HepG2 (cell line): ENCODE results near the gene SEMA3F. TPM values are rescaled to one million over a fixed set of nuclear protein-coding genes. Genes with fewer than 3 reads are reported as not detected.
A peak's percentile ranks its signal among the peaks of the same experiment; 100 is the strongest.

Experiments
- FOSL1 ChIP-seq: sonication (generic); formaldehyde crosslinking; IDR thresholded peaks from 2 replicates; pipeline ENCODE4 v1.9.0; 2021; ENCODE audit warnings: missing genetic modification reagents, borderline replicate concordance
- GLMP ChIP-seq: sonication (generic); formaldehyde crosslinking; IDR thresholded peaks from 2 replicates; pipeline ENCODE4 v1.9.0; 2021; ENCODE audit warnings: missing genetic modification reagents, mild to moderate bottlenecking, borderline replicate concordance
- HMG20A ChIP-seq: IDR thresholded peaks from 2 replicates; pipeline ENCODE4 v1.6.1; 2016; ENCODE audit warnings: borderline replicate concordance
- MAFF ChIP-seq: IDR thresholded peaks from 2 replicates; pipeline ENCODE4 v1.6.1; 2011; ENCODE audit warnings: low read depth, low read length, improper control_type of control experiment
- NCOR1 ChIP-seq: fragments of 200-600 bp; sonication (generic); IDR thresholded peaks from 2 replicates; pipeline ENCODE4 v1.7.0; 2017; ENCODE audit warnings: antibody characterized with exemption, low read length, borderline replicate concordance
- NFIB ChIP-seq: sonication (generic); formaldehyde crosslinking; IDR thresholded peaks from 2 replicates; pipeline ENCODE4 v1.9.0; 2021; ENCODE audit warnings: missing genetic modification reagents, mild to moderate bottlenecking, borderline replicate concordance
- NR3C1 ChIP-seq: sonication (generic); formaldehyde crosslinking; IDR thresholded peaks from 2 replicates; pipeline ENCODE4 v1.4.0; 2020; ENCODE audit warnings: missing genetic modification reagents
- PAWR ChIP-seq: sonication (generic); formaldehyde crosslinking; IDR thresholded peaks from 2 replicates; pipeline ENCODE4 v1.4.0; 2020; ENCODE audit warnings: missing genetic modification reagents, mild to moderate bottlenecking, borderline replicate concordance
- RNF219 ChIP-seq: sonication (generic); formaldehyde crosslinking; IDR thresholded peaks from 2 replicates; pipeline ENCODE4 v1.5.0; 2020; ENCODE audit warnings: mild to moderate bottlenecking, missing genetic modification reagents
- SIX1 ChIP-seq: sonication (generic); formaldehyde crosslinking; IDR thresholded peaks from 2 replicates; pipeline ENCODE4 v1.4.0; 2020; ENCODE audit warnings: missing genetic modification reagents, borderline replicate concordance
- SOX13 ChIP-seq, 3 experiments: fragments of 450-650 bp in 1 of 3; sonication (generic) in 1 of 3; formaldehyde crosslinking in 1 of 3; IDR thresholded peaks in 2 of 3; conservative IDR thresholded peaks in 1 of 3; 2 replicates each; pipeline versions ENCODE4 v1.5.0 to v1.6.1; 2016 to 2020; ENCODE audit warnings: antibody characterized with exemption in 1 of 3, mild to moderate bottlenecking in 1 of 3, missing compliant biosample characterization in 1 of 3, missing genetic modification reagents in 1 of 3, moderate library complexity in 1 of 3
- SYNCRIP ChIP-seq: fragments of 200-400 bp; formaldehyde crosslinking; IDR thresholded peaks from 2 replicates; pipeline ENCODE4 v1.6.1; 2018; ENCODE audit warnings: mild to moderate bottlenecking, low read depth, low read length; ENCODE audit not compliant: insufficient read depth
- TP53 ChIP-seq: sonication (generic); formaldehyde crosslinking; conservative IDR thresholded peaks from 2 replicates; pipeline ENCODE4 v1.4.0; 2020; ENCODE audit warnings: missing genetic modification reagents
- ZNF101 ChIP-seq: sonication (generic); formaldehyde crosslinking; IDR thresholded peaks from 2 replicates; pipeline ENCODE4 v1.4.0; 2020; ENCODE audit warnings: mild to moderate bottlenecking, low read depth, missing genetic modification reagents, borderline replicate concordance
- ZNF34 ChIP-seq: sonication (generic); formaldehyde crosslinking; IDR thresholded peaks from 2 replicates; pipeline ENCODE4 v1.4.0; 2020; ENCODE audit warnings: mild to moderate bottlenecking, missing genetic modification reagents, borderline replicate concordance
- ZNF496 ChIP-seq: sonication (generic); formaldehyde crosslinking; IDR thresholded peaks from 2 replicates; pipeline ENCODE4 v1.8.1; 2023; ENCODE audit warnings: mild to moderate bottlenecking, moderate library complexity, missing genetic modification reagents; ENCODE audit not compliant: insufficient replicate concordance
- ZNF616 ChIP-seq: sonication (generic); formaldehyde crosslinking; IDR thresholded peaks from 2 replicates; pipeline ENCODE4 v1.5.0; 2020; ENCODE audit warnings: low read depth, mild to moderate bottlenecking, missing genetic modification reagents
- ZNF768 ChIP-seq: sonication (generic); formaldehyde crosslinking; IDR thresholded peaks from 2 replicates; pipeline ENCODE4 v1.4.0; 2020; ENCODE audit warnings: missing genetic modification reagents
- ZNF788 ChIP-seq: sonication (generic); formaldehyde crosslinking; IDR thresholded peaks from 2 replicates; pipeline ENCODE4 v1.5.0; 2020; ENCODE audit warnings: mild to moderate bottlenecking, missing genetic modification reagents, borderline replicate concordance
- polyA plus RNA-seq, 8 experiments: library from polyadenylated mRNA; depleted of rRNA in 3 of 8; stranded (reverse) in 7 of 8; unstranded in 1 of 8; fragments of >200 nt; fragmentation: Illumina TruSeq in 4 of 8; extraction: Trizol in 4 of 8; gene quantifications; 2 replicates each; pipeline versions ENCODE4 v1.2.1 to v1.2.3, GENCODE V29; 2011 to 2016; ENCODE audit warnings: low read depth in 4 of 8, missing spikeins in 1 of 8, mixed read lengths in 1 of 8; ENCODE audit not compliant: insufficient read depth in 1 of 8
- total RNA-seq, 5 experiments: library from RNA; depleted of rRNA; stranded (reverse); fragments of >200 nt; fragmentation: Illumina TruSeq; extraction: Trizol; gene quantifications; 2 replicates each; pipeline ENCODE4 v1.2.3, GENCODE V29; 2016; ENCODE audit warnings: low read depth in 1 of 5
- TF ChIP-seq, protein P1 (sequence below): sonication (generic); formaldehyde crosslinking; IDR thresholded peaks from 2 replicates; pipeline ENCODE4 v1.4.0; 2020; ENCODE audit warnings: mild to moderate bottlenecking, missing genetic modification reagents, borderline replicate concordance

The SEMA3F gene
- total and polyA plus RNA-seq, 2 of the 13 experiments (the other 11 are each of a cell fraction or from before 2014, with no cell fraction given), result 7.6 to 17.2 TPM

DNA sequence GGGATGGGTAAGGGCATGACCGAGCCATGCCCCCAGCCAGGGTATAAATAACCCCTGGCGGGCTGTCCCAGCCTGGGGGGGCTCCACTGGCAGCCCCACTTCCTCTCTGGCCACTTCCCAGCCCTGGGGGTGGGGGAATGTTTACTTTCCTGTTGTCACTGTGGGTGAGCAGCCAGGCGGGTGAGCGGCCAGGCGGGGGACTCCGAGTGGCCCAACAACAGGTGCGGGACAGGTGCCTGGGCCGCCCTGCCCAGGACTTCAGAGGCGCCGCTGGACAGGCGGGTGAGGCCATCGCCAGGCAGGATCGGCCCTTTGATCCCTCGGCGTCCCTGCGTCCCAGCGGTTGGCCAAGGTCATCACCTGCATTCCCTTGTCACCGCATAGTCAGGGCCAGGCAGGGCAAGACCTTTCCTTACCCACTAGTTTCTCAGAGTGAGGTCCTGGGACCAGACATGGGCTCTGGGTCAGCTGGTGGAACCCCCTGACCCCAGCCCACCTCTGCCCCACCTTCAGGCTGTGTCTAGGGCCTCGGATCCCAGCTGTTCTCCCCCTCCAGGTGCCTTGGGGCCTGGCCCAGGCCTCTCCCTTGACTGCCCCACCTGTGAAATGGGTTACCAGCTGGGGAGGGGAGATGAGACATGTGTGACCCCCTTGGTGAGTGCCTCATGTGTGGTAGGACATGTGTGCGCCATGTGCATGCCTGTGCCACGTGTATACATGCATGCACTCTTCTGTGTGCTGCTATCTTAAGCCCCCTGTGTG lies 16.6 kb downstream of the SEMA3F start (continued):
- TF ChIP-seq ZNF34 (CRISPR knock-in tag) (no peak), SIX1 (CRISPR knock-in tag) (peak; percentile 36; the same call in 1 of the 2 replicates), ZNF768 (CRISPR knock-in tag) (peak; percentile 79), FOSL1 (CRISPR knock-in tag) (no peak), TP53 (CRISPR knock-in tag) (no peak; the same call in 1 of the 2 replicates), ZNF616 (0 out of 2 replicates have a peak, but pooled peaks have one; percentile 21), HMG20A (CRISPR knock-in tag) (peak; percentile 99), ZNF788 (CRISPR knock-in tag) (peak; percentile 99), NR3C1 (no peak), SYNCRIP (no peak), ZNF496 (CRISPR knock-in tag) (no peak), GLMP (no peak), PAWR (CRISPR knock-in tag) (no peak), NCOR1 (peak; percentile 92; the same call in 1 of the 2 replicates), MAFF (no peak), ZNF101 (CRISPR knock-in tag) (no peak), SOX13 (IDR thresholded peaks at IDR 0.05) (peak; percentile 82), SOX13 (CRISPR knock-in tag; conservative IDR thresholded peaks at IDR 0.05 in 1 of 2, IDR thresholded peaks at IDR 0.05 in 1 of 2) (peak in 1 of 2 experiments; percentile 96; a peak in 2 of 4 replicates), NFIB (CRISPR knock-in tag) (no peak), RNF219 (CRISPR knock-in tag) (peak; percentile 65)
- TF ChIP-seq, protein P1, sequence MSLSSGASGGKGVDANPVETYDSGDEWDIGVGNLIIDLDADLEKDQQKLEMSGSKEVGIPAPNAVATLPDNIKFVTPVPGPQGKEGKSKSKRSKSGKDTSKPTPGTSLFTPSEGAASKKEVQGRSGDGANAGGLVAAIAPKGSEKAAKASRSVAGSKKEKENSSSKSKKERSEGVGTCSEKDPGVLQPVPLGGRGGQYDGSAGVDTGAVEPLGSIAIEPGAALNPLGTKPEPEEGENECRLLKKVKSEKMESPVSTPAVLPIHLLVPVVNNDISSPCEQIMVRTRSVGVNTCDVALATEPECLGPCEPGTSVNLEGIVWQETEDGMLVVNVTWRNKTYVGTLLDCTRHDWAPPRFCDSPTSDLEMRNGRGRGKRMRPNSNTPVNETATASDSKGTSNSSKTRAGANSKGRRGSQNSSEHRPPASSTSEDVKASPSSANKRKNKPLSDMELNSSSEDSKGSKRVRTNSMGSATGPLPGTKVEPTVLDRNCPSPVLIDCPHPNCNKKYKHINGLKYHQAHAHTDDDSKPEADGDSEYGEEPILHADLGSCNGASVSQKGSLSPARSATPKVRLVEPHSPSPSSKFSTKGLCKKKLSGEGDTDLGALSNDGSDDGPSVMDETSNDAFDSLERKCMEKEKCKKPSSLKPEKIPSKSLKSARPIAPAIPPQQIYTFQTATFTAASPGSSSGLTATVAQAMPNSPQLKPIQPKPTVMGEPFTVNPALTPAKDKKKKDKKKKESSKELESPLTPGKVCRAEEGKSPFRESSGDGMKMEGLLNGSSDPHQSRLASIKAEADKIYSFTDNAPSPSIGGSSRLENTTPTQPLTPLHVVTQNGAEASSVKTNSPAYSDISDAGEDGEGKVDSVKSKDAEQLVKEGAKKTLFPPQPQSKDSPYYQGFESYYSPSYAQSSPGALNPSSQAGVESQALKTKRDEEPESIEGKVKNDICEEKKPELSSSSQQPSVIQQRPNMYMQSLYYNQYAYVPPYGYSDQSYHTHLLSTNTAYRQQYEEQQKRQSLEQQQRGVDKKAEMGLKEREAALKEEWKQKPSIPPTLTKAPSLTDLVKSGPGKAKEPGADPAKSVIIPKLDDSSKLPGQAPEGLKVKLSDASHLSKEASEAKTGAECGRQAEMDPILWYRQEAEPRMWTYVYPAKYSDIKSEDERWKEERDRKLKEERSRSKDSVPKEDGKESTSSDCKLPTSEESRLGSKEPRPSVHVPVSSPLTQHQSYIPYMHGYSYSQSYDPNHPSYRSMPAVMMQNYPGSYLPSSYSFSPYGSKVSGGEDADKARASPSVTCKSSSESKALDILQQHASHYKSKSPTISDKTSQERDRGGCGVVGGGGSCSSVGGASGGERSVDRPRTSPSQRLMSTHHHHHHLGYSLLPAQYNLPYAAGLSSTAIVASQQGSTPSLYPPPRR (CRISPR knock-in tag), result peak; percentile 99
